GM10266 (cell line): Measurements from ENCODE around the gene KIAA1217.
A peak's percentile ranks its signal among the peaks of the same experiment; 100 is the strongest.

Experiments
- DNase-seq: peaks from one replicate; pipeline ENCODE4 v3.0.0; 2012; ENCODE audit errors: extremely low spot score
- TF ChIP-seq, protein P1 (sequence below): IDR thresholded peaks from 2 replicates; pipeline ENCODE4 v1.5.1; 2012; ENCODE audit warnings: mild to moderate bottlenecking, low read depth; ENCODE audit not compliant: control insufficient read depth, insufficient read depth; ENCODE audit errors: missing control alignments

The KIAA1217 gene

DNA sequence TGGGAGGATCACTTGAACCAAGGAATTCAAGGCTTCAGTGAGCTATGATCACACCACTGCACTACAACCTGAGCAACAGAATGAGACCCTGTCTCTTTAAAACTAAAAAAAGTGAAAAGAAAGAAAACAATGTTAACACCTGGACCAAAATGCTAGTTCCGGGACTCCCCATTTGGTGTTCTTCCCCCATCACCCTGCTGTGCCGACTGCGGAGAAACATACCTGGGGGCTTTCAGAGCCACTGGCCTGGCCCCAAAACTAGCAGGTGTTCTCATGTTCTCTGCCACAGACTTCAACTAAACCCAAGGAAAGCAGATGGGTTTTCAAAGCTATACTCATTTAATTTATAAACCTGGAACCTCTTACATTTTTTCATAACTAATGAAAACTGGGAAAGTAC, 250.9 kb downstream of the KIAA1217 start:
- TF ChIP-seq, protein P1, sequence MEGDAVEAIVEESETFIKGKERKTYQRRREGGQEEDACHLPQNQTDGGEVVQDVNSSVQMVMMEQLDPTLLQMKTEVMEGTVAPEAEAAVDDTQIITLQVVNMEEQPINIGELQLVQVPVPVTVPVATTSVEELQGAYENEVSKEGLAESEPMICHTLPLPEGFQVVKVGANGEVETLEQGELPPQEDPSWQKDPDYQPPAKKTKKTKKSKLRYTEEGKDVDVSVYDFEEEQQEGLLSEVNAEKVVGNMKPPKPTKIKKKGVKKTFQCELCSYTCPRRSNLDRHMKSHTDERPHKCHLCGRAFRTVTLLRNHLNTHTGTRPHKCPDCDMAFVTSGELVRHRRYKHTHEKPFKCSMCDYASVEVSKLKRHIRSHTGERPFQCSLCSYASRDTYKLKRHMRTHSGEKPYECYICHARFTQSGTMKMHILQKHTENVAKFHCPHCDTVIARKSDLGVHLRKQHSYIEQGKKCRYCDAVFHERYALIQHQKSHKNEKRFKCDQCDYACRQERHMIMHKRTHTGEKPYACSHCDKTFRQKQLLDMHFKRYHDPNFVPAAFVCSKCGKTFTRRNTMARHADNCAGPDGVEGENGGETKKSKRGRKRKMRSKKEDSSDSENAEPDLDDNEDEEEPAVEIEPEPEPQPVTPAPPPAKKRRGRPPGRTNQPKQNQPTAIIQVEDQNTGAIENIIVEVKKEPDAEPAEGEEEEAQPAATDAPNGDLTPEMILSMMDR = no peak
- no peak for DNase-seq

DNA sequence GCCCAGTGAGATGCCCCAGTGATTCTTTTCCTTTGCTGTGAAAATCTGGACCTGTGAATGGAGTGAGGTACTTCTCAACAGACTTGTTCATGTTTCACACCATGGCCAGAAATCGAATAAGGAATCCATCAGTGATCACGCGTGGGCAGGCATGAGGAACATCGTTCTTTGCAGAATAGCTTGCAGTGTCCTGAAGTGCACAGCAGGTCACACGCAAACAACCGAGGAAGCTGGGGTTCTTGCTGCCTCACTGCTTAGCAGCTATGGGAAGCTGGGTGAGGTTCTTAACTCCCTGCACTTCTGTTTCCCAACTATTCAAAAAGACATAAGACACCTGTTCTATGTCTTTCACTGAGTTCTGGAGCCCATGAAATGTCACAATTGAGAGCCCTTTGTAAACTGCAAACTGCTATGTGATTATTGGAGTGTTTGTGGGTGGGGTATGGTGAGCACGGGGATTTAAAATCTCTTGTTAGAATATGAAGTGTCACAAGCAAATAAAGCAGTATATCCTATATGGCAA, 253.4 kb downstream of the KIAA1217 start:
- DNase-seq = no peak
- TF ChIP-seq, protein P1 = no peak

DNA sequence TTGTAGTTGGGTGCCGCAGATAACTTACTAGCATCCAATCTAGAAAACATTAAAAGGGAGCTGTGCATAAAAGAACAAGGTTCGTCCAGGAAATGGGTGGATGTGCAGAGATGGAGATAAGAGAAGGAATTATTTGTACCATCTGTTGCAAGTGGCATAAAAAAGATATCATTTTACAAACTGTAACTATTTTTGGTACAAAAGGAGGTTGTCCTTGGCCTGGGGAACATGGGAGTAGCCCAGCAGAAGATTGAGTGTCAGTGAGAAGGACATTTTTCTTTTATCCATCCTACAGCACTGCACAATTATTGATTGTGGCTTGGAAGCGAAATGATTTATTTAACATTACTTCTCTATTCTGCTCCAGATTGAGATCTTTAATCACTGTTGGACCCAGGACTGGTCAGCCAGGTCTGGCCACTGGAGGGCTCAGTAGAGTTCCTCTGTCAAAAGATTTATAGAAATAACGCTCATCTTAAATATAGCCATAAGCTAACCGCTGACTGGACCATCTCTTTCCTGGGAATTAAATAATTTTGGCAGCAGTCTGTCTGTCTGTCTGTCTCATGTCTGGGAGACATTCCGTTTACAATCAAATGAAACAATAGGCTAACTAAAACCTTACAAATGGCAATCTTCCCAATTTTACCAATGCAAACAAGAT, 254.1 kb downstream of the KIAA1217 start:
- no peak for DNase-seq
- TF ChIP-seq, protein P1 = no peak

DNA sequence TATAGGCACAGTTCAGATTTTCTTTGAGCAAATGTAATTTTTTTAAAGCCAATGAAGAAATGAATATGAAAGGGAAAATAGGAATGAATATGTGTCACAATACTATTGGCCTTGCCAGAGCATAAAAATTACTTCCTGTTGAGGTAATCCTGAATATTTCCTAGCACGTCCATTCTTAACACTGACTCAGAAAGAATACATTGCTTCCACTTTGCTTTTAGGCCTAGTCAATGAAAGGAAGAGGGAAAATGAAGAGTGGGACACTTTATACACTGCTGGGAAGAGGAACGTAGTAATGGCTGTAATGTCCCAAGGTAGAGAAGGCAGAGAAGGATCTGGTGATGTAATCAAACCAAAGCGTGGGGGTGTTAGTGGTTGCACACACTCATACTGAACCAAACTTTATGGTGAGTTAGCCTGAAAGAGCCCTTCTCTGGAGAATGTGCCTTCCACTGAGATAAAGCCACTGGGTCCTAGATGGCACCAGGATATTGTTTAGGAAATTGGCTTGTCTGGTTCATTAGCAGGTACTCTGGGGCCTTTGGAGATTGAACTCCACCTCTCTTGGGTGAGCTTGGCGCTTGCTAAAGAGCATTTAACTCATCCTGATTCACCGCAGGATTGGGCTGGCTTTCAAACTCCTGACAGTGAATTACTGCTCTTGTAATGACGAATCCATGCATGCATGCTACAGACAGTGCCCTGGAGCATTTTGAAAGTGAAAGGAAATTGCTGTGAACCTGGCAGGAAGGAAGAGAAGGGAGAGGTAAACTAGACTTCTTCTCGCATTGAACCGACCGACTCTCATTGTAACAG, 254.9 kb downstream of the KIAA1217 start:
- TF ChIP-seq, protein P1 = no peak
- peak; percentile 32 for DNase-seq

DNA sequence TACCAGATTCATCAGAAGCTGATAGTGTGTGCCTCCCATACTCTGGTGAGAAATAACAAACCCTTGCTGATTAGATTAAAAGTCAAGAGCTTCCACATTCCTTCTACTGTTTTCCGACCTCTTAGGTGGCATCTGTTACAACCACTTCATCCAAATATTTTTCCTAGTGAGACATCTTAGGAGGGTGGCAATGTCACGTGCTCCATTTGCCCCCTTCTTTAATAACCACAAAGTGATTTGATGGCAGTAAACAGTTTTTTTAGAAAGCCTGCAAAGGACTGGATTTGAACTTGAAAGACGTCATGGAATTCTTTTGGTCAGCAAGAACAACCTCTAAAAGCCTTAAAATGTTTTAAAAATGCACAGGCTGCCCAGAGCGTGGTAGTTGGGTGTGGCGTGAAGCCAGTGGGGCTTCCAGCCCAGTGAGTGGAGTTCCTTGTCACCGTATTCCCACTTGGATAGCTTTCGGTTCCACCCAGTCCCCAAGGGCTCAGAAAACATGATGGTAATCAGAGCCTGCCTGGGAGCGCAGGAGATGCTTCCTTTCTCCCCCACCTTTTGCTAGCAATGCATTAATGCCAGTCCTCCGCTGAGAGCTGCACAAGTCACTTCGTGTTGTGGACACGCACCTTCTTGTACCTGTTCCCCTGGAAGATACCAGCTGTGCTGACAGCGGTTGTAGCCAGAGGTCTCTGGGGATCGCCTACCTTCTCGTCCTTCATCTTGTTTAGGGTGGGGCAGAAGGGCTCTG, 256.4 kb downstream of the KIAA1217 start:
- DNase-seq = no peak
- TF ChIP-seq, protein P1 = no peak

DNA sequence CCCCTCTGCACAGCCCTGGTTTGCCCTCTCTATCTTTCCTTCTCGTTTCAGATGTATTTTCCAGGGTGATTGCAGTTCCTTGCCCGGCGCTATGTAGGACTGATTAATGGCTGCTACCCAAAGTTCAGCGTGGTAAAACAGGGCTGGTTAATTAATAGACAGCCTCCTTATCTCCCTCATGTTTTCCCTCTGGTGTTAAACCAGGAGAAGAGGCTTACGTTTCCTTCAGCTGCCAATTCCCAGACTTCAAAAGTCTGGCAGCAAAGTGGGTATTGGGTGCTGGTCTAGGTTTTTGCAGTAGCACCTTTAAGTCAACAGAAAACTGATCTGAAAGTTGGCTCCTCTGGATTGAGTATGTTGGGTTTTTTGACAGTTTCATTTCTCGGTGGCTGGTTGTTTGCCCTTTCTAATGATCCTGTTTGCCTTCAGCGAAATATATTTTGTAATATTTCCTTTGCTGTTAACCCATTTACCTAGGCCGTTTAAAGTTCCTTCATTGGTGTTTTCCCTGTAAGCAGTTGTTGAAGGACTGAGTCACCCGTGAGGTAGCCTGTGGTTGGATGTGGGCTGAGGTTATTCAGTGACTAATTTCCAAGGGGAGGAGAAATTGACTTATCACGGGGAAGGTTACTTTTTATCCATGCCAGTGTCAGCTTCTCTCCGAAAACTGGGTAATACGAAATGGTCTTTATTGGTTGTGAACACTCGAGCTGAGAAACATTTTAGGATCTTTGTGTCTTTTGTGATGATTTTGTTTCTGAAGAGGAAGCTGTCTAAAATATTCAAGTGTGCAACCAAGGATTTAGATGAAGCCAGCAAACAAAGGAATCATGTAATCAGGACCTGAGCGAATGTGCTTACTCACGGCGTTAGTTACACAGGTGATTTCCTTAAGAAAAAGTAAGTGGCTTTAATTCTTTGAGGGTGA, 257.2 kb downstream of the KIAA1217 start:
- no peak for DNase-seq
- TF ChIP-seq, protein P1 = no peak
